GM18951 (cell line): Measurements from ENCODE around the gene SSR1.

Source experiments
- POLR2A ChIP-seq: IDR thresholded peaks from 4 replicates; pipeline ENCODE4 v1.6.1; 2011; ENCODE audit warnings: mild to moderate bottlenecking; ENCODE audit not compliant: insufficient read length, insufficient read depth; ENCODE audit errors: extremely low read depth
- in situ Hi-C: fragments of 300-500 bp; cut with MboI; formaldehyde crosslinking; loops from one replicate; pipeline ENCODE4 v1.12.0; 2022; ENCODE audit warnings: low sequenced_read_pairs, mixed read lengths, inconsistent platforms; ENCODE audit not compliant: unreplicated experiment

The SSR1 gene

GRCh38 chr6:7229376-7230326 is 83.3 kb downstream of the SSR1 start:
- in situ Hi-C loops = no loop called here
- no peak for TF ChIP-seq POLR2A

- TF ChIP-seq POLR2A = no peak
- in situ Hi-C loops = no loop called here
Observed at GRCh38 chr6:7228662-7229375, 84.2 kb downstream of the SSR1 start.

GRCh38 chr6:7224731-7225130 is 88.3 kb downstream of the SSR1 start:
- TF ChIP-seq POLR2A = no peak
- in situ Hi-C loops = no loop called here

- in situ Hi-C loops = no loop called here
- no peak for TF ChIP-seq POLR2A
Observed at GRCh38 chr6:7222197-7222596, 90.8 kb downstream of the SSR1 start.

- in situ Hi-C loops = no loop called here
- no peak for TF ChIP-seq POLR2A
Observed at GRCh38 chr6:7219310-7219709, 93.7 kb downstream of the SSR1 start.

- no peak for TF ChIP-seq POLR2A
- in situ Hi-C loops = no loop called here
Observed at GRCh38 chr6:7218406-7218988, 94.5 kb downstream of the SSR1 start.
